Neuronal stem cell (in vitro differentiated cells): Measurements from ENCODE around the gene PARP8.

ENCODE experiments used
- DNase-seq: peaks from one replicate; pipeline ENCODE4 v3.0.0-alpha.2; 2013; ENCODE audit warnings: low spot score
- H2AFZ ChIP-seq: one replicate; pipeline ENCODE4 v1.6.1; 2013; ENCODE audit warnings: mild to moderate bottlenecking, low read length, inconsistent platforms
- H2AK5ac ChIP-seq: 2 replicates; pipeline ENCODE4 v1.6.1; 2013; ENCODE audit warnings: low read depth, mild to moderate bottlenecking, inconsistent platforms, low read length, moderate library complexity, mixed read lengths
- H2BK120ac ChIP-seq: 2 replicates; pipeline ENCODE4 v1.6.1; 2013; ENCODE audit warnings: low read depth, mild to moderate bottlenecking, inconsistent platforms, low read length, moderate library complexity, mixed read lengths
- H2BK12ac ChIP-seq: one replicate; pipeline ENCODE4 v1.6.1; 2013; ENCODE audit warnings: low read length, inconsistent platforms
- H2BK15ac ChIP-seq: 2 replicates; pipeline ENCODE4 v1.6.1; 2013; ENCODE audit warnings: mild to moderate bottlenecking, low read length, inconsistent platforms, mixed read lengths
- H2BK5ac ChIP-seq: one replicate; pipeline ENCODE4 v1.6.1; 2013; ENCODE audit warnings: inconsistent platforms, mild to moderate bottlenecking, low read length, moderate library complexity
- H3K14ac ChIP-seq: one replicate; pipeline ENCODE4 v1.6.1; 2013; ENCODE audit warnings: low read length, inconsistent platforms
- H3K18ac ChIP-seq: 2 replicates; pipeline ENCODE4 v1.6.1; 2013; ENCODE audit warnings: low read length, inconsistent platforms
- H3K23ac ChIP-seq: 2 replicates; pipeline ENCODE4 v1.6.1; 2013; ENCODE audit warnings: low read depth, mild to moderate bottlenecking, mixed read lengths, low read length, inconsistent platforms; ENCODE audit not compliant: poor library complexity
- H3K27ac ChIP-seq: replicated peaks from 3 replicates; pipeline ENCODE4 v1.5.1; 2013; ENCODE audit warnings: low read length, inconsistent platforms
- H3K27me3 ChIP-seq, 3 experiments: 2 replicates each; pipeline ENCODE4 v1.6.1; 2013; ENCODE audit warnings: low read length in 3 of 3, mild to moderate bottlenecking in 2 of 3, inconsistent platforms in 1 of 3, low read depth in 1 of 3, mixed read lengths in 1 of 3, moderate library complexity in 1 of 3; ENCODE audit not compliant: control insufficient read depth in 3 of 3, insufficient read depth in 3 of 3
- H3K36me3 ChIP-seq, 2 donors: replicated peaks in 1 of 2; 2 replicates each; pipeline ENCODE4 v1.6.1; 2013; ENCODE audit warnings: low read length in 2 of 2; ENCODE audit not compliant: control insufficient read depth in 2 of 2, insufficient read depth in 2 of 2
- H3K4ac ChIP-seq: 2 replicates; pipeline ENCODE4 v1.6.1; 2013; ENCODE audit warnings: inconsistent platforms, mild to moderate bottlenecking, low read length, moderate library complexity
- H3K4me1 ChIP-seq, 2 donors: 1 replicate in 1 of 2; 2 replicates in 1 of 2; pipeline ENCODE4 v1.6.1; 2013; ENCODE audit warnings: low read length in 2 of 2, low read depth in 1 of 2; ENCODE audit not compliant: control insufficient read depth in 2 of 2, insufficient read depth in 1 of 2
- H3K4me2 ChIP-seq: one replicate; pipeline ENCODE4 v1.6.1; 2013; ENCODE audit warnings: mild to moderate bottlenecking, low read length, inconsistent platforms; ENCODE audit not compliant: insufficient read depth, poor library complexity, severe bottlenecking
- H3K4me3 ChIP-seq, 2 donors: 2 replicates each; pipeline ENCODE4 v1.5.1; 2013; ENCODE audit warnings: low read length in 2 of 2, mild to moderate bottlenecking in 2 of 2, inconsistent platforms in 1 of 2, moderate library complexity in 1 of 2
- H3K79me1 ChIP-seq: one replicate; pipeline ENCODE4 v1.6.1; 2013; ENCODE audit warnings: low read depth, mild to moderate bottlenecking, inconsistent platforms, low read length, moderate library complexity
- H3K9ac ChIP-seq: one replicate; pipeline ENCODE4 v1.6.1; 2013; ENCODE audit warnings: mild to moderate bottlenecking, low read depth, low read length, inconsistent platforms; ENCODE audit not compliant: poor library complexity
- H3K9me3 ChIP-seq, 2 donors: replicated peaks in 1 of 2; 2 replicates each; pipeline versions ENCODE3 to v1.6.1; 2013; ENCODE audit warnings: low read length in 2 of 2, mild to moderate bottlenecking in 2 of 2, inconsistent platforms in 1 of 2, low read depth in 1 of 2, mixed read lengths in 1 of 2, moderate library complexity in 1 of 2; ENCODE audit not compliant: control insufficient read depth in 2 of 2, insufficient read depth in 1 of 2
- H4K8ac ChIP-seq: one replicate; pipeline ENCODE4 v1.6.1; 2013; ENCODE audit warnings: low read depth, mild to moderate bottlenecking, inconsistent platforms, low read length, moderate library complexity
- H4K91ac ChIP-seq: one replicate; pipeline ENCODE4 v1.6.1; 2013; ENCODE audit warnings: low read length, low read depth, mild to moderate bottlenecking, inconsistent platforms; ENCODE audit not compliant: poor library complexity
- WGBS, 2 donors: extraction: QIAGEN DNeasy Blood & Tissue Kit; methylation state at CpG; one replicate each; pipeline ENCODE4 v1.1.7; 2013; ENCODE audit warnings: missing lambda C conversion rate in 2 of 2, mixed read lengths in 1 of 2; ENCODE audit not compliant: insufficient read length in 2 of 2, insufficient replicate concordance in 1 of 2; ENCODE audit errors: extremely low coverage in 2 of 2; 5-methylcytosine and 5-hydroxymethylcytosine counted together

PARP8 gene

GRCh38 chr5:50726475-50727148 lies 60.2 kb downstream of the PARP8 start:
- H3K27ac ChIP-seq, result no peak overlapping the region
- H3K79me1 ChIP-seq, result no peaks in the 10 kb centered on the region
- no CpG with 5 or more reads among the region's 3 CpGs for WGBS, 2 donors
- no peak overlapping the region for H4K8ac ChIP-seq
- H3K9me3 ChIP-seq, result no peaks in the 10 kb centered on the region
- no peak overlapping the region for H3K18ac ChIP-seq
- H3K27me3 ChIP-seq, result peaks cover 0 to 2% (median 0%) of the 10 kb centered on the region in 3 experiments
- no peak overlapping the region for H3K9ac ChIP-seq
- H3K4me1 ChIP-seq, result peaks cover 0 to 6% of the 10 kb centered on the region in 2 donors
- H3K4me2 ChIP-seq, result no peak overlapping the region
- no peak overlapping the region for H3K4me3 ChIP-seq
- no peak overlapping the region for H2BK5ac ChIP-seq
- H4K91ac ChIP-seq, result no peak overlapping the region
- H3K23ac ChIP-seq, result no peak overlapping the region
- no peak overlapping the region for H2BK15ac ChIP-seq
- H3K36me3 ChIP-seq, result no peaks in the 10 kb centered on the region
- H2BK12ac ChIP-seq, result no peak overlapping the region
- no peak overlapping the region for H2BK120ac ChIP-seq
- DNase-seq, result no peak
- no peak overlapping the region for H3K14ac ChIP-seq
- no peak overlapping the region for H2AK5ac ChIP-seq
- H3K4ac ChIP-seq, result no peak overlapping the region
- no peak overlapping the region for H2AFZ ChIP-seq

- H2BK15ac ChIP-seq, result no peak overlapping the region
Observed at GRCh38 chr5:50727149-50727496, 60.7 kb downstream of the PARP8 start.

GRCh38 chr5:50727845-50728244 lies 61.4 kb downstream of the PARP8 start:
- no CpG with 5 or more reads among the region's 2 CpGs for WGBS, 2 donors
- peaks cover 0 to 2% (median 0%) of the 10 kb centered on the region in 3 experiments for H3K27me3 ChIP-seq

More at GRCh38 chr5:50727149-50727496, 60.7 kb downstream of the PARP8 start:
- Histone ChIP-seq H3K4me2 (no peak overlapping the region), H3K27ac (no peak overlapping the region), H3K9ac (no peak overlapping the region), H2AFZ (no peak overlapping the region), H2BK120ac (no peak overlapping the region), H3K14ac (no peak overlapping the region), H3K18ac (no peak overlapping the region), H3K36me3 (no peaks in the 10 kb centered on the region), H3K79me1 (no peaks in the 10 kb centered on the region), H3K4me1 (peaks cover 0 to 6% of the 10 kb centered on the region in 2 donors), H3K27me3 (peaks cover 0 to 2% (median 0%) of the 10 kb centered on the region in 3 experiments), H2BK5ac (no peak overlapping the region), H3K23ac (no peak overlapping the region), H2AK5ac (no peak overlapping the region), H3K4ac (no peak overlapping the region), H2BK12ac (no peak overlapping the region), H3K4me3 (no peak overlapping the region), H3K9me3 (no peaks in the 10 kb centered on the region), H4K8ac (no peak overlapping the region), H4K91ac (no peak overlapping the region)
- DNase-seq, result no peak
- WGBS, 2 donors, result no CpG with 5 or more reads among the region's 5 CpGs

DNA sequence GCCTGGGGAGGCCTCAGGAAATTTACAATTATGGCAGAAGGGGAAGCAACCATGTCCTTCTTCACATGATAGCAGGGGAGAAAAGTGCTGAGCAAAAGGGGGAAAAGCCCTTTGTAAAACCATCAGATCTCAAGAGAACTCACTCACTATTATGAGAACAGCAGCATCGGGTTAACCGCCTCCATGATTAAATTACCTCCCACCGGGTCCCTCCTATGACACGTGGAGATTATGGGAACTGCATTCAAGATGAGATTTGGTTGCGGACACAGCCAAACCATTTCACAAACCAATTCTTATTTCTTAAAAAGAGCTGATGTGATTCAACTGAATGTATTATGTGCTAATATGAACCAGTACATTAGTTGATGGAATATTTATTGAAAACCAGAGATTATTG lies 63.9 kb downstream of the PARP8 start:
- Histone ChIP-seq H2BK12ac (no peak overlapping the region), H2BK5ac (no peak overlapping the region)
- no CpG with 5 or more reads among the region's 5 CpGs for WGBS, 2 donors

More at GRCh38 chr5:50727845-50728244, 61.4 kb downstream of the PARP8 start:
- Histone ChIP-seq H3K23ac (no peak overlapping the region), H3K4ac (no peak overlapping the region), H3K36me3 (no peaks in the 10 kb centered on the region), H3K4me2 (no peak overlapping the region), H2BK12ac (no peak overlapping the region), H4K8ac (no peak overlapping the region), H2AK5ac (no peak overlapping the region), H4K91ac (no peak overlapping the region), H3K14ac (no peak overlapping the region), H3K9me3 (no peaks in the 10 kb centered on the region), H3K9ac (no peak overlapping the region), H2BK5ac (no peak overlapping the region), H3K18ac (no peak overlapping the region), H3K79me1 (no peaks in the 10 kb centered on the region), H3K4me1 (peaks cover 0 to 6% of the 10 kb centered on the region in 2 donors), H3K4me3 (no peak overlapping the region), H2BK120ac (no peak overlapping the region), H3K27ac (no peak overlapping the region), H2BK15ac (no peak overlapping the region), H2AFZ (no peak overlapping the region)
- DNase-seq, result no peak

More for the DNA sequence above, 63.9 kb downstream of the PARP8 start:
- Histone ChIP-seq H3K4me1 (peaks cover 0 to 6% of the 10 kb centered on the region in 2 donors), H3K27ac (no peak overlapping the region), H4K91ac (no peak overlapping the region), H4K8ac (no peak overlapping the region), H3K27me3 (peaks cover 0 to 2% (median 0%) of the 10 kb centered on the region in 3 experiments), H2AFZ (no peak overlapping the region), H2BK15ac (no peak overlapping the region), H3K18ac (no peak overlapping the region), H3K23ac (no peak overlapping the region), H3K9me3 (no peaks in the 10 kb centered on the region), H2BK120ac (no peak overlapping the region), H3K9ac (no peak overlapping the region), H3K14ac (no peak overlapping the region), H2AK5ac (no peak overlapping the region), H3K4ac (no peak overlapping the region), H3K4me3 (no peak overlapping the region), H3K36me3 (no peaks in the 10 kb centered on the region), H3K4me2 (no peak overlapping the region), H3K79me1 (no peaks in the 10 kb centered on the region)
- DNase-seq, result no peak
